GM12865 (cell line): ENCODE results near the gene ANKRD23.

Experiments used
- DNase-seq: peaks from one replicate; pipeline ENCODE4 v3.0.0; 2010; ENCODE audit warnings: low read depth
- H3K4me3 ChIP-seq: 2 replicates; pipeline ENCODE4 v1.5.1; 2011; ENCODE audit warnings: mild to moderate bottlenecking, low read depth, low read length, control low read depth
- CTCF ChIP-seq: IDR thresholded peaks from 2 replicates; pipeline ENCODE4 v1.5.1; 2011; ENCODE audit warnings: low read length, control low read depth, low read depth, inconsistent platforms; ENCODE audit not compliant: insufficient read depth; ENCODE audit errors: missing control alignments

Gene ANKRD23

GRCh38 chr2:96877042-96877451 lies 33.2 kb upstream of the ANKRD23 start:
- no peak for DNase-seq
- no peak overlapping the region for H3K4me3 ChIP-seq
- no peak for TF ChIP-seq CTCF

- H3K4me3 ChIP-seq, result no peak overlapping the region
- TF ChIP-seq CTCF, result no peak
- no peak for DNase-seq
Observed at GRCh38 chr2:96876269-96877041, 32.6 kb upstream of the ANKRD23 start.

- H3K4me3 ChIP-seq, result no peak overlapping the region
- no peak for TF ChIP-seq CTCF
- DNase-seq, result no peak
Observed at GRCh38 chr2:96875498-96876268, 31.9 kb upstream of the ANKRD23 start.

GRCh38 chr2:96874198-96874831 lies 30.5 kb upstream of the ANKRD23 start:
- TF ChIP-seq CTCF, result no peak
- H3K4me3 ChIP-seq, result no peak overlapping the region; the same call in 1 of the 2 replicates
- peak; percentile 79 for DNase-seq

GRCh38 chr2:96873651-96874096 lies 29.9 kb upstream of the ANKRD23 start:
- no peak for DNase-seq
- no peak overlapping the region for H3K4me3 ChIP-seq
- no peak for TF ChIP-seq CTCF

- no peak for DNase-seq
- TF ChIP-seq CTCF, result no peak
- H3K4me3 ChIP-seq, result no peak overlapping the region
Observed at GRCh38 chr2:96872591-96873349, 28.9 kb upstream of the ANKRD23 start.
